Upper lobe of right lung (tissue), 1 donor: Measurements from ENCODE around the gene AIFM1. TPM values are rescaled to one million over a fixed set of nuclear protein-coding genes. Genes with fewer than 3 reads are reported as not detected.

Experiments
- ATAC-seq: fragments of 200-7000 bp; cut with Tn5 transposase; one replicate; pipeline ENCODE4 v1.9.1; 2020; ENCODE audit warnings: mild to moderate bottlenecking, moderate library complexity
- DNase-seq: peaks from one replicate; pipeline ENCODE4 v3.0.0-alpha.2; 2020
- H3K27ac ChIP-seq: fragments of 200-600 bp; one replicate; pipeline ENCODE4 v1.8.0; 2022
- H3K27me3 ChIP-seq: fragments of 200-600 bp; one replicate; pipeline ENCODE4 v1.8.0; 2022; ENCODE audit warnings: mild to moderate bottlenecking
- H3K36me3 ChIP-seq: fragments of 200-600 bp; one replicate; pipeline ENCODE4 v1.8.0; 2022
- H3K4me1 ChIP-seq: fragments of 200-600 bp; one replicate; pipeline ENCODE4 v1.8.0; 2022
- H3K4me3 ChIP-seq: fragments of 200-600 bp; one replicate; pipeline ENCODE4 v1.8.0; 2022; ENCODE audit warnings: mild to moderate bottlenecking
- H3K9me3 ChIP-seq: fragments of 200-600 bp; one replicate; pipeline ENCODE4 v1.8.0; 2022
- intact Hi-C: fragments of 100-400 bp; cut with DNase I; formaldehyde crosslinking; loops from one replicate; pipeline ENCODE4 v1.11.0; 2022
- total RNA-seq: library from RNA; stranded (reverse); fragmentation: NEBNext Ultra II Directional; extraction: Animal tissue kit (Norgen Biotek cat#: 25700); gene quantifications from one replicate; pipeline ENCODE4 v1.2.1, GENCODE V29; 2021
- TF ChIP-seq, protein P1 (sequence below): fragments of 200-600 bp; IDR thresholded peaks from one replicate; pipeline ENCODE4 v1.8.0; 2022; ENCODE audit warnings: antibody characterized with exemption
- donor health status: DM: no; HTN: yes; CAD: no; lungs with severe emphysema.

The AIFM1 gene
- total RNA-seq, 1 donor from 2014 or later = 23.2 TPM

DNA sequence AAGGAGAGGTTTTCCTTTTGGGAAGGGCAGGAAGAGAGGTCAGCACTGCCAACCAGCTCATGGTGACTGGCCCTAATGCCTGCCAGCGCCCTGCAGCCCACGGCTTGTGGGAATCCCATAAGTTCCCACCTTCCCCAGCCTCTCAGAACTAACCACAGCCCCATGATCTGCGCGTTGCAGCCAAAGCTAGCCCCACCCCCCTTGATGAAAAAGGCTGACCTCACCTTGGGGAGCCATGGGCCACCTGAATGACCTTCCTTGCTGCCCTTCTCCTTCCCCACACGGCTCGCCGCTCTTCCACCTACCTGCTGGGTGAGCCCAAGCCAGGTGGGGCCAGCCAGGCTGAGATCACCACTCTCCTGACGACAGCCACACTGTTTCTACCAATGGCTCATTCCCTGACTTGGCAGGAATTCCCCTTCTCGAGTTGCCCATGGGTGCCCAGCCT, 51.5 kb downstream of the AIFM1 start:
- H3K27me3 ChIP-seq = no peaks in the 10 kb centered on the region
- DNase-seq (no peak), ATAC-seq (no peak)
- intact Hi-C loops = no loop called here
- H3K36me3 ChIP-seq = no peaks in the 10 kb centered on the region
- H3K27ac ChIP-seq = no peak overlapping the region
- TF ChIP-seq, protein P1, sequence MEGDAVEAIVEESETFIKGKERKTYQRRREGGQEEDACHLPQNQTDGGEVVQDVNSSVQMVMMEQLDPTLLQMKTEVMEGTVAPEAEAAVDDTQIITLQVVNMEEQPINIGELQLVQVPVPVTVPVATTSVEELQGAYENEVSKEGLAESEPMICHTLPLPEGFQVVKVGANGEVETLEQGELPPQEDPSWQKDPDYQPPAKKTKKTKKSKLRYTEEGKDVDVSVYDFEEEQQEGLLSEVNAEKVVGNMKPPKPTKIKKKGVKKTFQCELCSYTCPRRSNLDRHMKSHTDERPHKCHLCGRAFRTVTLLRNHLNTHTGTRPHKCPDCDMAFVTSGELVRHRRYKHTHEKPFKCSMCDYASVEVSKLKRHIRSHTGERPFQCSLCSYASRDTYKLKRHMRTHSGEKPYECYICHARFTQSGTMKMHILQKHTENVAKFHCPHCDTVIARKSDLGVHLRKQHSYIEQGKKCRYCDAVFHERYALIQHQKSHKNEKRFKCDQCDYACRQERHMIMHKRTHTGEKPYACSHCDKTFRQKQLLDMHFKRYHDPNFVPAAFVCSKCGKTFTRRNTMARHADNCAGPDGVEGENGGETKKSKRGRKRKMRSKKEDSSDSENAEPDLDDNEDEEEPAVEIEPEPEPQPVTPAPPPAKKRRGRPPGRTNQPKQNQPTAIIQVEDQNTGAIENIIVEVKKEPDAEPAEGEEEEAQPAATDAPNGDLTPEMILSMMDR = no peak
- H3K4me3 ChIP-seq = no peak overlapping the region
- H3K9me3 ChIP-seq = no peaks in the 10 kb centered on the region
- no peaks in the 10 kb centered on the region for H3K4me1 ChIP-seq

DNA sequence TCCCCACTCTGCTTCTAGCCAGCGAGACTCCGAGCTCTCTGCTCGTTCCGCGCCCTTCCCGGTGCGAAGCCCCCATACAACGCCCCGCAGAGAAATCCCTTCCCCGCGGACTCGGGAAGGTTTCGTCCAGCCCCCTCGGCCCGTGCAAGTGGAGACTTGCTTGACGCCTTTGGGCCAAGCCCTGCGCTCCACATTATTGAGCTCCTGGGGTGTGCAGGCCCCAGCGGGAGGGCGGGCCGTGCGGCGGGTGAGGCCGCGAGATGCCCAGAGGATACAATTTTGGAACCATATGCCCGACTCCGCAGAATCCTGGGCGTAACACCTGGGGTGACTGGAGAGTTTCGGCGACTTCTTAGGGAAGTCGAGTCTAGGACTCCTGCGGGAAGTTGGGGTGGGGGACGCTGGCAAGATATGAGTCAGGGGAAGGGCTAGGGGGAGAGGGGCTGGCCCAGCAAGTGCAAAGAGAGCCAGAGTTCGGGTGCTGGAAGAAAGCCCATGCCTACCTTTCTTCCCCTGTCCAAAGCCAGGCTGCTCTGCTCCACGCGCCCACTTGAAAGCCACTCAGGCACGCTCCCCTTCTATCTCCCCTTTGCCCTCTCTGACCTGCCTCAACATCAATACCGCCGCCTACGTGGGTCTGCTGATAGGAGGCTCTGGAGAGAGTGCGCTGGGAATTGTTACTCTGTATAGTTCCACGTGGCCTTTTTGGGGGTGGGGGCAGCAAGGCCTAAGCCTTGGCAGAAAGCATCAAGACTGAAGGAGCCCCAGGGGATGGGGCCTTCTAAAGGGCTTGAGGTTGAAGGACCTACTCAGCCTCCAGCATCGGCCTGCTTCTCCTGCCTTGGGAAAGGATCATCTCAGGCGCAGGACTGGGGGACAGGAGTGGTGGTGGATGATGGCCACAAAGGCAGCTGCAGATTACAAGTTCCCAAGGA, 54.2 kb downstream of the AIFM1 start:
- no peaks in the 10 kb centered on the region for H3K36me3 ChIP-seq
- H3K4me3 ChIP-seq = peak overlapping the region; percentile 65
- peak; percentile 4 for ATAC-seq

DNA sequence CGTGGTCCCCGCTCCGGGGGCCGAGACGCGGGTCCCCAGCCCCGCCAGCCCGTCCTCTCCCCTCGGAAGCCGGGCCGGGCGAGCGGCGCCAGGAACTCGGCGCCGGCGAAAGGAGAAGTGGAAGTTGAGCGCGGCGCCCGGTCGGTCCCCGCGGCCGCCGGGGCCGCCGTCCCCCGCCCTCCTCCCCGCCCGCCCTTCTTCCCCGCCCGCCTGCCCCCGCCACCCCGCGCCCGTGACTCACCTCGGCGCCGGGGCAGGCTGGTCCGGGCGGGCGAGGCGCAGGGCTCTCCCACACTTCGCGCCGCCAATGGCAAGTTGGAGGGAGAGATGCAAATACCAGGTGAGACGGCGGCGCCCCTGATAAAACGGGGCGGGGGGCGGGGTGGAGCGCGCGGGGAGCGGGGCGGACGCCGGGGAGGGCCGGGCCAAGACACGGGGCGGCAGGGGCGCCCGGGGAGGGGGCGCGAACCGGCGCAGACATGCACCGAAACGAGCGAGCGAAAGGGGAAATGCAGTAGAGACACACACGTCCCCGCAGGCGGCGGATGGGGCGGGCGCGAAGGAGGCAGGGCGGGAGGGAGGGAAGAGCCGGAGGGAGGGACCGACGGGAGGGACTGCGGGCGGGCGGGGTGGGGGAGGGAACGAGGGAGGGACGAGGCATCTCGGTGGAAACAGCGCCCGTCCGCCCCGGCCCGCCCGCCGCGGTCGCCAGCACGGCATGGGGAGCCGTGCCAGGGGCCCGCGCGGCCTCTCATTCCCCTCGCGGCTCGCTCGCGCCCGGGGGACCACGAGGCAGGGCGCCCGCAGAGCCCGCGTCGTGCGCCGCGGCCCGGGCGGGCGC, 55.0 kb downstream of the AIFM1 start, which contains the start of gene ELF4:
Gene ELF4 (minus strand): TSS at position 119 of the 841 bp plus-strand sequence. CDS start 29,167 bp downstream, outside the sequence.
- peak; percentile 84 for DNase-seq
- no peaks in the 10 kb centered on the region for H3K9me3 ChIP-seq
- no peaks in the 10 kb centered on the region for H3K36me3 ChIP-seq
- peak within 1 kb of the TSS; percentile 65 for H3K4me3 ChIP-seq
- H3K27ac ChIP-seq = peak within 1 kb of the TSS; percentile 84
- TF ChIP-seq, protein P1 = no peak
- ATAC-seq = peak; percentile 86
- no peaks in the 10 kb centered on the region for H3K27me3 ChIP-seq
- intact Hi-C loops = no loop called here
- peaks cover 7% of the 10 kb centered on the region for H3K4me1 ChIP-seq

More for the DNA sequence above, 54.2 kb downstream of the AIFM1 start:
- Histone ChIP-seq H3K27ac (peak overlapping the region; percentile 84), H3K27me3 (no peaks in the 10 kb centered on the region), H3K9me3 (no peaks in the 10 kb centered on the region), H3K4me1 (peaks cover 7% of the 10 kb centered on the region)
- peak; percentile 69 for DNase-seq
- TF ChIP-seq, protein P1 = no peak
- intact Hi-C loops = no loop called here

DNA sequence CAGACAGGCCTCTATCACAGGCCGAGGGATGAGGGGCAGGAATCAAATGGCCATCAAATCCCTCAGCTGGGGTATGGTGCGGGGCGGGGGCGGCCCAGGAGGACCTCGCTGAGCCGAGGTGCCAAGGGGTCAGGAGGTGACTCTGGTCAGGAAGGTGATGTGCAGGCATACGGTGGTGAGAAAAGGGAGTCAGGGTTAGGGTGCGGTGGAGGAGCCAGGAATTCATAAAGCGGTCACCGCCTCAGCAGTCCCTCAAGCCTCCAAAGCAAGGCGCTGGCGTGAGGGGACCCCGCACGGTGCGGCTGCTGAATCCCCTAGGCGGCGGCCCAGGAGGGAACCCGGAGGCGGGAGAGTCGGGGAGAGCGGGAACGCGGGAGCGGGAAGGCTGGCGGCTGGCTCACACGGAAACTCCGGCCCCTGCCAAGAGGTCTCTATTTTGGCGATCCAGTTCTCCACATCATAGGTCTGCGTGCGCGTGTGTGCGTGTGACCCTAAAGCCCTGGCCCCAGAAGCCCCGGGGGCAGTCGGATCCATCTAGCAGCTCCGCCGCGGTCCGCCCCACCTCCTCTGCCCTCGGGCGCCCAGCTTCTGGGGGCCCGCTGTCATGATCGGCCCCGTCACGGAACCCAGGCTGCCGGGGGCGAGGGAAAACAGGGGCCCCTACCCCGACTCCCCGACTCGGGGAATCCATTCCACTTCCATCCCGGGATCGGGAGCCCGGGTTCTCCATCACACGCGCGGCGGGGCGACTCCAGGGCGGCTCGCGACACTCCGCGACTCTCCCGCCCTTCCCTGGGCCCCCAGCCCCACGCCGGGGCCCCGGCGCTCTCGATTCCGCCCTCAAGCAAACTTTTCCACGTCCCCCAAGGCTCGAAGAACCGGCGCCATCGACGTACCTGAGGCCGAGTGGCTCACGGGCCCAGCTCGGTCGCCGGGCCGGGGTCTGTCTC, 55.9 kb downstream of the AIFM1 start:
- H3K4me1 ChIP-seq = peaks cover 14% of the 10 kb centered on the region
- DNase-seq (no peak), ATAC-seq (peak; percentile 28)
- intact Hi-C loops = no loop called here
- no peaks in the 10 kb centered on the region for H3K36me3 ChIP-seq
- no peaks in the 10 kb centered on the region for H3K9me3 ChIP-seq
- peak overlapping the region; percentile 65 for H3K4me3 ChIP-seq
- H3K27me3 ChIP-seq = no peaks in the 10 kb centered on the region
- TF ChIP-seq, protein P1 = no peak
- peak overlapping the region; percentile 84 for H3K27ac ChIP-seq
